Stimulated activated CD4-positive, alpha-beta T cell treated with anti-CD3 and anti-CD28 coated beads, Interleukin-1b, Interleukin-23, amount 100 ng/mL, for 24 hours (primary cell): Measurements from ENCODE around the gene KLHDC8A.
"Not testable (repeated sequence)": the region's sequence is repeated elsewhere in the genome, so short reads cannot be mapped to it uniquely, and the experiment has no call there.

Source experiments
- DNase-seq, 4 experiments: peaks; one replicate each; pipeline ENCODE4 v3.0.0-alpha.2; 2020; ENCODE audit warnings: low read depth in 4 of 4, low spot score in 1 of 4

Gene KLHDC8A

DNA sequence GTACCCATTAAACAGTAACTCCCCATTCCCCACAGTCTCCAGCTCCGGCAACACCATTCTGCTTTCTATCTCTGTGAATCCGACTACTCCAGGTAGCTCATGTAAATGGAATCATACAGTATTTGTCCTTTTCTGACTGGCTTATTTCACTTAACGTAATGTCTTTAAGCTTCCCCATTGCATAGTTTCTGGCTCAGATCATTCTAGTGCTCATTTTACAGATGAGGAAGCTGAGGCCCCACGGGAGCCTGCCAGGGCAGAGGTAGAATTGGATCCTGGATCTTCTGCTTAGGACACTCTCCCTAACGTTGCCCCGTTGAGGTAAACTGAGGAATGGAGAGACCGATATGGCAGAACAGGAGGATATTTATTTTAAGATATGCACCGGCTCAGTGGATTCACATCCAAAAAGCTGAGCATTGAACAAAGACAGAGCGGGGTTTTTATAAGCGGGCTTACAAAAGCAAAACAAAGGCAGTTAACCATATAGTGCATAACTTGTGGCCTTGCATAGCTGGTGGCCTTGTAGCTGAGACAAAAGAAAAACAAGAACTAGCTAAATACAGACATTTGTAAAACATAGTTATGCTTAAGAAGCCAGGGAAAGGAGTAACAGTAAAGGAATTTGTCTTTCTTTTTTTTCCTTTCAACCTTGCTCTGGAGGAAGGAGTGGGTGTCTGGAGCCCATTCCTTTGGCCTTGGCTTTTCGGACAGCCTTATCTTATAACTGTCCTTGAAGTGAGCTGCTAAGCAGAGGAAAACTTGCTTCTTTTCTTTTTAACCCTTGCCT, 15.3 kb upstream of the KLHDC8A start:
- no peak for DNase-seq

DNA sequence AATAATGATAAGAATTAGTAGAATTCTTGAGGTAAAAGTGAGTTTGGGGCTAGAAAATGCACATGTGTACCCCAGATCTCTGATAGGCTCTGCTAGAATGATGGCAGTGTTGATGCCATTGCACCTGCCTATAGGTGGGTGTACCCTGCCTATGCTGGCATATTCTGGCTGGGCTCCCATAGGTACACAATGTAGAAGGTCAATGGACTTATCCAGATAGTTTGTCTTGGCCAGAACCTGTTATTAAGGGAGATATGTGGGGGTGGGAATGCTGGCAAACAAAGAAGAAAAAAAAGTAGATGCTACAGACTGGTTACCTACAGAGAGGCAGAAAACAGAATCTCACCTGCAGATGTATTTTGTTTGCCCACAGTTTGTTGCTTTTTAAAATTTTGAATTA, 14.1 kb upstream of the KLHDC8A start:
- no peak for DNase-seq

DNA sequence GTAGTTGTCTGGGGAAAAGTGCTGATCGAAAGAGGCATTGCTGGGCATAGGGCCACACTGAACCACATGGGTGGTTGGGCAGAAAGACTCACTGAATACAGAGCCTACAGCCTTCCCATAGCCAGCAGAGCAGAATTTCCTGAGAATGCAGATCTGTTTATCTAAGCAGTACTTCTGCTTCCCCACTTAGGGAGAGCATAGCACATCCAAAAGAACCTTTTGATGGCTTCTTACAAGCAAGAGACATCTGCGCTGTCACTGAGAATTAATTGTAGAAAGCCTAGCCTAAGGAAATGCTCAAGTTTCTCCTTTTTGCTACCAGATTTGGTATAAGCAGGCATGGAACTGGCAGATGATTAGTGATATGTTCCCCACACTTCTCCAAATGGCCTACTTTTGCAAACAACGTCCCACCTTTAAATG, 13.0 kb upstream of the KLHDC8A start:
- DNase-seq, result no peak

DNA sequence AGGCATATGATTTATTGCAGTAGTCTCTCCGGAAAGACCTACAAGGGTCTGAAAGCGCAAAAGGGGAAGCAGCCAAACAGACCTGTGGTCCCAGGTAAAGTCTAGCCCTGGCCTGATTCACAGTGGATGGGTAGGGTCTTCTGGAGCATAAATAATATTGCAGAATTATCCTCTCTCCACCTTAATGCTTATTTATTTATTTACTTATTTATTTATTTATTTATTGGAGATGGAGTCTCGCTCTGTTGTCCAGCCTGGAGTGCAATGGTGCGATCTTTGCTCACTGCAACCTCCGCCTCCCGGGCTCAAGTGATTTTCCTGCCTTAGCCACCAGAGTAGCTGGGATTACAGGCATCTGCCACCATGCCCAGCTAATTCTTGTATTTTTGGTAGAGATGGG, 11.8 kb upstream of the KLHDC8A start:
- no peak for DNase-seq

DNA sequence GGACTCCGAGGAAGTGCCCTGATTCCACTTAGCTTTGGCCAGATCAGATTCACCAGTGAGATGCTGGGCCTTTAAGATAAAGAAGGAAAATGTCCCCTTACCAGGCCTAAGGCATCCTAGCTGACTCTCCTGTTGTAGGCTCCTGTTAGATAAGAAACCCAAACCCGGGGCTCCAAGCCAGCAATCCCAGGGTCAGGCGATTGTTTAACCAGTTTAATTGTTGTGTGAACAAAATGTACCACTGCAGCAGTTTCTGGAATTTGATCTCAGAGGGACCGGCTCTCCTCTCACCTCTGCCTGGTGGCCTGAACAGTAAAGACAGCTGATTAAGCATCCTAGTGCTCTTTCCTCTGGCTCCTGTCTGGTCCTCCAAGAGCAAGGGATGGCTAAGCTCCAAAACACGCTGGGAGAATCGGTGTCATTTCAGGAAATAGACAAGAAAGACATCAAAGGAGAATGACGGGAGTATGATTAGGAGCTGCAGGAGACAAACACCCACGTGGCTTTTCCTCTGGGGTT, 9.3 kb upstream of the KLHDC8A start:
- no peak for DNase-seq

DNA sequence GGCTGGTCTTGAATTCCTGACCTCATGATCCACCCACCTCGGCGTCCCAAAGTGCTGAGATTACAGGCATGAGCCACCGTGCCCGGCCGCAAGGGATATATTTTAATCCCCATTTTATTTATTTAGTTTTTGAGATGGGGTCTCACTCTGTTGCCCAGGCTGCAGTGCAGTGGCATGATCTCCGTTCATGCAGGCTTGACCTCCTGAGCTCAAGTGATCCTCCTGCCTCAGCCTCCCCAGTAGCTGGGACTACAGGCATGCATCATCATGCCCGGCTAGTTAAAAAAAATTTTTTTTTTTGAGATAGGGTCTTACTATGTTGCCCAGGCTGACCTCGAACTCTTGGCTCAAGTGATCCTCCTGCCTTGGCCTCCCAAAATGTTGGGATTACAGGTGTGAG, 8.4 kb upstream of the KLHDC8A start:
- DNase-seq, result not testable (repeated sequence)

DNA sequence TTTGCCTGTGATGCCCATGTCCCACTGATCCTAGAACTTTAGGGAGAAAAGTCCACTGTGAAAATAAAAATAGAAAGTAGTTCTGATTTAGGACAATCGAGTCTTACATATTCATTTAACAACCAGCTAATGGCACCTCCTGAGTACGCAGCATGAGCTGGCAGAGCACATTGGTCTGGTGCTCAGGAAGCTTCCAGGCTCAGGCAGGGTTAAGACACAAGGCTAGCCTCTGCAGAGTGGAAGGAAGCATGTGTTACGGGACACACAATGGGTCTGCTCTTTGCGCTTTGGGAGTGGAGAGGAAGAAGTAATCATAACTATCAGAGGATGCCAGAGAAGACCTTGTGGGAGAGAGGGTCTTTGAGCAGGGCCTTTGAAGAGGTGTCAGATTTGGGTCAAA, 4.2 kb upstream of the KLHDC8A start:
- DNase-seq, result no peak

DNA sequence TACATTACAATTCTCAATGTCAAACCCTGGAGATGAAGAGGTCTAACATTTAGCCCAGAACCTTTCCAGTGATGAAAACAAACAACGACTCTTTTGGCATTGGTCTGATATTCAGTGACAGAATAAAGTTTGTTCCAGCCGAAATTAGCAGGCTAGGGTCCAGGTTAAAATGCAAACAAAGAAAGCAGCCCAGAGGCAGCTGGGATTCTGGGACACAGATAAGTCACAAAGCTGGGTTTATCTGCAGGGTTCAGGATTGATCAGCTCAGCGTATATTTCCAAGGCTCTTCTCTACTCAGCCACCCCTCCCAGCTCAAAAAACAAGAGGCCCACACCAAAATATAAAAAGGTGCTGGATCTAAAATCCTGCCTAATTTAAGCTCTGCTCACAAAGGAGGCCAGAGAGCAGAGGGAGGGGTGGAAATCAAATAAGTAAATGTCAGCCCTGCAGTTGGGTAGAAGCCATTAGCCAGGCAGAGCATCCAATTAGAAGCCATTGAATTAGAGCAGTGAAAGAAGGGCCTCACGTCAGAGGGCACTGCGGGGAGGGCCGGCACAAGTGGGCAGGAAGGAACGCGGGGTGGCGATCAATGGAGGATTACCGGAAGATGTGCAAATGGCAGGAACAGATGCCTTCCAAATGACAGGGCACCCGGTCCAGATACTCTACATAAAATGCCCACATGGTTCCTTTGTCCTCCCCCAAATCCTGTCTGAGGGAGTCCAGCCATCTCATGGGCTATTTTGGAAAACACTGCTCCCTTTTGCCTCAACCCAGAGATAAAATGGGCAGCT, 3.2 kb upstream of the KLHDC8A start:
- DNase-seq, result no peak

DNA sequence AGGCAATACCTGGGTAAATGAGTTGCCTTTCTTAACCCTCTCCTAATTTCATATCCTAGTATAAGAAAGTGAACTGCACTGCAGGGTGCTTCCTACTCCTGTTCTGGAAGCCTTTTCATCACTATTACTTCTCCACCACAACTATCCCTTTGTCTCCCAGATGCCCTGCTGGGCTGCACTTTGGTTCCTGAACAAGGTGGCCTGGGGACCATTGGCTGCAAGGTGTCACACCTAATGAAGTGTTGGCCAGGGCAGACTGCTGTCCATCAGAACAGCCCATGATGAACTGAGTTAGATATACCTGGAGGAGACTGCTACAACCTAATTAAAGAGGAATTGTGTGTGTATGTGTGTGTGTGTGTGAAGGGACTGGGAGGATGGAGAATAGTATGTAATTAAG, 1.9 kb upstream of the KLHDC8A start:
- no peak for DNase-seq

DNA sequence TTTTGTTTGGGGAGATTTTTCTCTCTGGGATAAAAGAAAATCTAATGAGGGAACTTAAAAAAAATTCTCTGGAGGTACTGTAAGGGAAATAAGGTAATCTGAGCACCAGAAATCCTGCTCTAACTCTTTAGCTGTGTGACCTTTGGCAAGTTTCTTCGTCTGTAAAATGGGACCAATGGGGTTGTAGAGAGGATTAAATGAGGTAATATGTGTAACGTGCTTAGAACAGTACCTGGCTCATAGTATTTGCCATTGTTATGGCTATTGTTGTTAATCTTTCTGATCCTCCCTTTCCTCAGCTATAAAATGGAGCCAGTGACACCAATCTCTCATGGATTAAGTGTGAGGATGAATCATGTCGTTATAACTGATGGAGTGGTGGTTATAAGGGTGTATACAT, 845 bp upstream of the KLHDC8A start:
- no peak for DNase-seq

DNA sequence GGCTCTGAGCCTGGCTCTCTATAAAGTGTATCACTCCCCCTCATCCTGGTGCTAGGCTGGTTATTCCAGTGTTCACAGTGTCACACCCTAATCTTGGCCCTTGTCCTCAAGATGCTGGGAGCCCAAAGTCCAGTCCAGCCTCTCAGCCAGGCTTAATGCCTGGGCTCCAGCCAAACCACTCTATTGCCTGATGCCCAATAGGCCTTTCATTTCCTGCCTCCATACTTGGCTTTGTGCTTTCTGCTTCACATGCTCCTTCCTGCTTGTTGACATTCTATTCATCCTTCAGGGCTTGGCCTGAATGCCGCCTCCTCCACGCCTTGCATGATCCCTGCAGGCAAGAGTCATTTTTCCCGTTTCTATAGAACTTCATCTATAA, 1.7 kb downstream of the KLHDC8A start:
- no peak for DNase-seq

DNA sequence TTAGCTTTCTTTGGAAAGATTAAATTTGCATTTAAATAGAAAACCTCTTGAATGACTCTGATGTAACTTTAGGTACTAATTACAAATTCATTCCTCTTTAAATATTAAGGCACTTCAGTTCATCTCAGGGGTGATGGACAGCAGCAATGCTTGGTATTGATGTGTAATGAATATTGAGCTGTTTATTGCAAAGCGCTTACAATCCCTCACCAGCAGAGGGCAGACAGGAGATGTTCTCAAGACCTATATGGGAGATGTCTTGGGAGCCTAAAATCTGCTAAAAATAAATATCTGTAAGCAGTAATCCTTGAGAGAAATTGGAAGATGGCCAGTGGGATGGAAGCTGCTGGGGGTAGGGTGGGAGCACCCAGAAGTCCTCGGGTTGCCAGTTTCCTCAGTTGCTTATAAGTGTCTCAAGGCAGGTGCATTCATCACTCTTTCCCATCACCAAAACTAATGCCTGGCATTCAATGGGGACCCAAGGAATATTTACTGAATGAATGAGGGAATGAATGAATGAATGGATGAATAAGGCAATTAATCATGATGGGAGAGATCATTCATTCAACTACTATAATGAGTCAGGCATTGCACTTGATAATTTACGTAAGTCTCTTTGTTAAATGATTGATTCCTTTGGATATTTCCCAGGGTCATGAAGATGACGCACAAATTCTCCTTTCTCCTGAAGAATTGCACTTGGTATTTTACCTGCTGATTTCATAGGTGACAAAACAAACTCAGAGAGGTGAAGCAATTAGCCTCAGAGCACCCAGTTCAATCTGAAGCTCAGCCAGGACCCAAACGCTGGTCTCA, 2.3 kb downstream of the KLHDC8A start:
- DNase-seq, result peak; percentile 36 to 45 (median 42)

DNA sequence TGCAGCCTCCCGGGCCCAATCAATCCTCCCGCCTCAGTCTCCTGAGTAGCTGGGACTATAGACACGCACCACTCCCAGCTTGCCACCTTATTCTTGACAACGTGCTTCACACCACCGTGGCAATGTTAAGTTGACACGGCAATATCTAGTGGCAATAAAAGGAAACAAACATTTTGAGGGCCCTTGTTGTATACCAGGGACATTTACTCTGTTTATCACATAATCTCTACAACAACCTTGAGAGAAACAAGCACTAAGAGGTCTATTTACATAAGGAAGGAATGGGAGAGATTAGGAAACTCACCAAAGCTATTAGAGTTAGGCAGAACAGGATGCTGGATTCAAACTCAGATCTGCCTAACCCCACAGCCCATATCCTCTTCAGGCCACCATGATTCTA, 3.1 kb downstream of the KLHDC8A start:
- no peak for DNase-seq

DNA sequence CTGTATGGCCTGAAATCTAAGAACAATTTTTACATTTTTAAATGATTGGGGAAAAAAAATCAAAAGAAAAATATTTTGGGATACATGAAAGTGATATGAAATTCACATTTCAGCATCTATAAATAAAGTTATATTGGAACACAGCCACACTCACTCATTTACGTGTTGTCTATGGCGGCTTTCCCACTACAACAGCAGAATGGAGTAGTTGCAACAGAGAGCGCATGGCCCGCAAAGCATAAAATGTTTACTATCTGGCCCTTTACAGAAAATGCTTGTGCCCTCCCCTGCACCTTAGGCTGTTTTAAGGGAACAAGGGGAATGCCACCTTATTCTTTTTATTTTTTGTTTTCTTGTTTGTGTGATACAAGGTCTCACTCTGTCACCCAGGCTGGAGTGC, 3.5 kb downstream of the KLHDC8A start:
- DNase-seq, result no peak

DNA sequence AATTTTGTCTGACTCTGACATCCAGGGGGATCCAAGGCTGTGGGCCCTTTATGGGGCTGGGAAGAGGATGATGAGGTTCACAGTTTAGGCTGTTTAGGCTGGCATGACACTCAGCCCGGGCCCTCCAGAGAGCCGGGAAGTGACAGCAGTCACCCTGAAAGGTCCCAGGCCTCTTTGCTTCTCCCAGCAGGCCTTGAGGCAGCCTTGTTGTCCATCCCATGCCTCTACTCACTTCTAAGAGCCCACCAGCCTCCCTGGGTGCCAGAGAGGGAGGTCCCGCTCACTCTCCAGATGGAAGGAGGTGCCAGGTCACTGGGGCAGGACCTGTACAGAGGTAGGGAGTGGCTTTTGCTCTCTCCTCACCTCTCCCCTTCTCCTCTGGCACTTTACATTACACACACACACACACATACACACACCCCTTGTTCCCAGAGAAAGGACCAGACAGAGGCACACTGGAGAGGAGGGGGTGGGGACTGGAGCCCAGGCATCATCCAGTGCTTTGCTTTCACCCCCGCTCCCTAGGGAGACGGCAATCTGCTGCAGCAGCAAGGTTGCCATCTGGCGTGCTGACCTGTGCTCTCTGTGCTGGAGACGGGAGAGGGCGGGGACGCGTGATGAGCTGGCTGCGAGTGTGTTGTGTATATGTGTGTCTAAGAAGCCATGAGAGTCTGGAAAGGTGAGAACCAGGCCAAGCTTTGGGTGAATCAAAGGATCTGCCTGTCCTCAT, 4.6 kb downstream of the KLHDC8A start:
- no peak for DNase-seq

DNA sequence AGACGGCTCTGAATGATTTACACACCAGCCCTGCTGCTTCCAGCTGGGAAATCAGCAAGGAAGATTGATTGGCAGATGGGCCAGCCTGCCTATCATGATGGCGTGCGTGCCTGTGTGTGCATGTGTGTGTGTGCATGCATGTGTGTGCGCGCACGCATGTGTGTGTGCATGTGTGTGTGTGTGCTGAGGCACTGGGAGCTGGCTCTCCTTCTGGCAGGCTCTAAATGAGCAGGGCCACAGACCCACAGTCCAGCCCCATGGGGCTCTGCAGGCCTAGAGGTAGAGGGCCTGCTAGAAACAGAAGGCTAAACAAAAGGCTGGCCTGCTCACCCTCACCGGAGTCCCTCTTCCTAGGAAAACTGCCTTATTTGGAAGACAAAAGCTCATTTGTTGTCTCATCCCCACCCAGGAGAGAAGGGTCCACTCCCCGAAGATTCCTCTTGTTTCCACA, 6.0 kb downstream of the KLHDC8A start:
- no peak for DNase-seq

DNA sequence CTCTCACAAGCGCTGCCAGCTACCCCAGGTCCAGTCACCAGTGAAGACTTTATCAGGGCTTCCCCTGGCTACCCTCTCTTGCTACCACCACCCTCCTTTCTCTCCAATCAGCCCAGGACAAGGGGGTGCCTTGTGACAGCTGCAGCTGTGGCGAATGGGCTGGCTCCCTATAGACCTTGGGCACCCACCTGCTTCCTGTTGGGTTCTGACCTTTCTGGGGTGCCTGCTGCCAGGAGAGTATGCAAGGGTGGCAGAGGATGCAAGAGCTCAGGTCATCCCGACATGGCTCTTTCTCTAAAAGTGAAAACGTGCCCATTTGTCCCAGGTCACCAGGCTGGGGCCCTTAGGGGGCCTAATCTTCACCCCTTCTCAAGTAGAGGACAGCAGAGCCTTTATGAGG, 6.6 kb downstream of the KLHDC8A start:
- DNase-seq, result no peak

DNA sequence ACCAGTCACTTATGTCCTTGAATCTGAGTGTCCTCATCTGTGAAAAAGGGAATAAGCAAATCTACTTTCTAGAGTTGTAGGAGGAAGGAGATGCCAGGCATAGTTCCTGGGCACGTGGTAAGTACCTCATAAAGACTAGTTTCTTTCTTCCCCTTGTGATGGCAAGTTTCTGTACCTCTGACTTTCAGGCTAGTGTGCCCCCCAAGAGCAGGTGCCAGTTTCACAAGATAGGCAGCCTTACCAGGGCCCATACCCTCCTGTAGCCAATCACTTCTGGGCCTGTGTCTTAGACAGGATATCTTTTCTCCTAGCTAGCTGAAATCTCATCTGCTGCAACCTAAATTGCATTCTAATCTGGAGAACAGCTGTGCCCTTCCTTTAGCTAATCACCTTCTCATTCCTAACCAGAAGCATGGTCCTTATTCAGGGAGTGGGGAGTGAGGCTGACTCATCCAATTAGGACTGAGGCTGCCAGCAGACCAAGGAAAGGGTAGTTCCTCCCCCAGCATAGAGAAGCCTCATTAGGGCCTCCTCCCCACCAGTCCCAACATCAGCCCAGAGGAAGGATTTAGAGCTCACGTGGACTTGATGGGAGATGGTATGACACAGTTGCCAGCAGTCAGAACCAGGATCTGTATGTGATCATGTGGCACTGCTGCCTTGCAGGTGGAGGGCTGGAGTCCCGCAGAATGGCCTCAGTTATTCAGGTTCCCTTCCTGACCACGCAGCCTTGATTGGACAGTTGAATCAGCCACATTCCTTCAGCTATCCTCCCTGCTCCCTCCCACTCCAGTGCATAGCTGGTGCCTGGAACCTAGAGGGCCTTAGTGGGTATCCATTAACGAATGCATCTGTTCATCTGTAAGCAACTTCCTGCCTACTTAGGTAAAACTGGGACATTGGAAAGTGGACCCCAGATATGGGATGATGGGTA, 7.9 kb downstream of the KLHDC8A start:
- no peak for DNase-seq

DNA sequence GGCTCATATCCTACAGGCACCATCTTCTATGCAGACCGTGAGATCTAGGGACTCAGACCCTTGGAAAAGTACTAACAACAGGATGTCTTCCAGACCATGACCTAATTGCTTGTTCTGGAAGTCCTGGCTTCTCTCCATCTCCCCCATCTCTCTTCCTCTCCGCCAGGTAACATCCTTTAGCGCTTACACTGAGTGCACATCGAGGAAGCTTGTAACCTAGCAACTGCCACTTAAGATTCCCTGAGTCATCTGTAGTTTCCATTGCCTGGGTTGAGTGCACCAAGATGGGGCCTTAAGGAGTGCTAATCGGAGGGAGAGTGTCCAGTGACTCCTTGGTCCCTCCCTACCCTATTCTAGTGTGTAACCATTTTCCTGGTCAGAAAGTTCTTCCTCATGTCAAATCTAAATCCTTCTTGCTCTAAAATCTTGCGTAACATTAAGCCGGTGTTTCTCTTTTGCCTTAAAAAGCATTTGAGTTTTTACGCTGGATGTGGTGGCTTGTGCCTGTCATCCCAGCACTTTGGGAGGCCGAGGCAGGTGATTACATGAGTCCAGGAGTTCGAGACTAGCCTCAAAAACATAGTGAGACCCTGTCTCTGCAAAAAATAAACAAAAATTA, 9.7 kb downstream of the KLHDC8A start:
- DNase-seq, result no peak
